ENCODE measurements around the gene GSG1L.

The GSG1L gene

GRCh38 chr16:27766236-27766925, 297.1 kb downstream of the GSG1L start:
- DNase-seq, result no peak

- no peak for DNase-seq
Observed at GRCh38 chr16:27764869-27765675, 298.4 kb downstream of the GSG1L start.

DNA sequence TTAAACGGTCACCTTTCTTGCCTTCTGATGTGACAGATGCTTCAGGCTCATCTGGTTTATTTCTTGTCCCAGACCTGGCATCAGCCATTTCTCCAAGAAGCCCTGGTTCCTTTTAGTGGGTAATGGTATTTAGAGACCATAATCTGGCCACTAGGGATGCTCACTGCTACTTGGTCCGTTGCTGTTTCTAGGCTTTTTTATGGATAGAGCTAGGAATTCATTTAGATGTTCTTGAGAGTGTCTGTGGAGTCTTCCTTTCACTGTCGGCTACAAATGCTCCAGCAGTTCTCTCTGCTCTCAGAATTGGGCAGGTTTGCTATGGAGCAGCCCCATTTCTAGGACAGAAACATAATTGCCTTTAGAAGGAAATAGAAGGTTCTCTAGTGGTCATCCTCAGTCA, 299.1 kb downstream of the GSG1L start:
- DNase-seq, result no peak

- no peak for DNase-seq
Observed at GRCh38 chr16:27762441-27762840, 301.1 kb downstream of the GSG1L start.

DNA sequence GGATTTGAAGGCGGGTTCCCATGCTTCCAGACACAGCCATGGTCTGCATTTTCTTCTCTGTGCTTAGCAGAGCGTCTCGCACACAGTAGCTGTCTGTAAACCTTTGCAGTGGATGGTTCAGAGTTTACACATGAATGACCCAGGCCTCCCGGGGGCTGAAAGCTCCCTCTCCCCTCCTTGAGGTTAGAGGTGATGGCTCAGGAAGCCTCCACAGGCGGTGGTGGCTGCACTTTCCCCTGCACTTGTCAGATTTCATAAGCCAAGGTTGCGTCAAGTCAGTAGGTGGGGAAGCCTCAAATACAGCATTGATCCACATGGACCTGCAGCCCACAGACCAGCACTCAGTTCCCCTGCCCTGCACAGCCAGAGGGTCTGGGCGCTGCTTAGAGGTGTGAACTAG, 301.7 kb downstream of the GSG1L start:
- no peak for DNase-seq

- DNase-seq, result no peak
Observed at GRCh38 chr16:27760789-27761176, 302.7 kb downstream of the GSG1L start.

DNA sequence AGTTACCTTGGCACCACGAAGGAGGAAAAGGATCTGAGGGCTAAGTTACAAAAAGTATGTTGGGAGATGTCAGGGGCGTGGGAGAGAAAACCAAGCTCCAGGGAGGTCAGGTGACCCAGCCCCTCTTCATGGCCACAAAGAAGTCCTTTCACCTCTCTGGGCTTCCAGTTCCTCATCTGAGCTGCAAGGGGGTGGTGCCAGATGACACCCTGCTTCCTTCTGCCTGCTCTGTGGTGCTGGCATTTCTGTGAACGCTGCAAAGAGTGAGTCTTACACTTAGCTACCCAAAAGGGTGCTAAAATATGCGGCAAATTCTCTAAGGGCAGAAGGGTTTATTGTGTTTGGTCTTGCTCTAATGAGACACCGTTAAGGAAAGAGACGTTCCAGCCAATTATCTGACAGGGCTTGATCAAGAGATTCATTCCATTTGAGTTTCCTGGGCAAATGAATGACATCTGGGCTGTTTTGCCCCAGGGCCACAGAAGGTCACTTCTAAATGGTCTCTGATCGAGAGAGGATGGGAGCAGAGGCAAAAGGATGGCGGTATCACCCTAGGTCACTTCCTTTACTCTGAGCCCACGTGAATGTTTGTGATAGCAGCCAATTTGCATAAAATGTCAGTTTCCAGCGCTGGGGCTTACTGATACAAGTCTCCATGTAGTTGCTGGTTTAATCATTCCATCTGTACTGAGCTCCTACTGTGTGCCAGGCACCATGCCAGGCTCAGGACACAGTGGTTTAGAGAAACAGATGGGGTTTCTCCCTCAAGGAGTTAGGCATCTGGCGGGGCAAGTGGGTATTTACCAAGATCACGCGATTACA, 303.3 kb downstream of the GSG1L start:
- DNase-seq, result no peak

- no peak for DNase-seq
Observed at GRCh38 chr16:27759301-27759871, 304.1 kb downstream of the GSG1L start.

DNA sequence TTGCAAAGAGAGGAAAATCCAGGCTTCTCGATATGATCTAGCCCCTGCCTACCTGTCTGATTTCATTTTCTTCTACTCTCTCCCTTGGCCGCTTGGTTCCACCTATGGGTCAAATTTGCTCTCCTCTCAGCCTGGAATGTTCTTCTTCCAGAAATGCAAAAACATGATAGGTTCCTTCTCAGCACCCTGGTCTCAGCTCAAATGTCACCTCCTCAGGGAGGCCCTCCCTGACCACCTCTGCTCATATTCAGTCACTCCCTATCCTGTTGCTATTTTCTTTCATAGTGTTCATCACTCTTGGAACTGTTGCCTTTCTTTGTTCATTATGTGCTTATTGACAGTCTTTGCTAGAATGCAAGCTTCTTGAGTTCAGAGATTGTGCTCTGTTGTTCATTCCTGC, 305.0 kb downstream of the GSG1L start:
- no peak for DNase-seq

GRCh38 chr16:27756206-27756970, 307.1 kb downstream of the GSG1L start:
- no peak for DNase-seq

DNA sequence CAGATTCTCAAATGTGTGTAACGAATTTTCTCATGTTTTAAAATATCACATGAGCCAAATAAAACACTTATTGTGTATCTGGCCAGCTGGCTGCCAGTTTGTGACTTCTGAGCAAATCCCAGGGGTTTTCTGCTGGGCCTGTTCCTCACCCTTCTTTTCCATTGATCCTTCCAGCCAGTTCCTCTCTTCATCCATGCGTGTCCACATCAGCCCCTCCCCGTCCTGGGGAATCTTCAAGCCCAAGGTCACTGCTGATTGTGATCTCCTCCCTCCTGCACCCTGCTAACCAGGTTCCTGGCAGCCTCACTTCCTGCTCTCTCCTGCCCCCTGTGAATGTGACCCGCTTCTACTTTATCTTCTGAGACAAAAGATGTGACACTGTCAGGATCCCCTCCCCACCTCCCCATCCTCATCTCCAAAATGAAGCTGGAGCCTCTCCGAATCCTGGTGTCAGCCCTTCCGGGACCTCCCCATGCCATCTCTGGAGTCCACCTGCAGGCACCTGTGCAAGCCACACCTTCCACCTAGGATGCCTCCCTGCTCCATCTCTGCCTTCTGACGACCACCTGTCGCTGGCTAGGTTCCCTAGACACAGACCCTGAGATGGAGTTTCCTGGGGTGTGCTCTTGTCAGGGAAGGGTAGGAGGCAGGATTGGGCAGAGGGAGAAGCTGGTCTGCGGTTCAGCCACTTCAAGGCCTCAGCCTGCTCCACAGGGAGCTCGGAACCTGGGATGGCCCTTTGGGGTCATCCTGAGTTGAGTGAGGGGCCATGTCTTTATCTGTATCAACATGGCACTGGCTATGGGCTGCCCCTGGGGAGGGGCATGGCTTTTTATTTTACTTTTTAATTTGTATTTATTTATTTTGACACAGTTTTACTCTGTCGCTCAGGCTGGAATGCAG, 308.5 kb downstream of the GSG1L start:
- peak; percentile 56 for DNase-seq

DNA sequence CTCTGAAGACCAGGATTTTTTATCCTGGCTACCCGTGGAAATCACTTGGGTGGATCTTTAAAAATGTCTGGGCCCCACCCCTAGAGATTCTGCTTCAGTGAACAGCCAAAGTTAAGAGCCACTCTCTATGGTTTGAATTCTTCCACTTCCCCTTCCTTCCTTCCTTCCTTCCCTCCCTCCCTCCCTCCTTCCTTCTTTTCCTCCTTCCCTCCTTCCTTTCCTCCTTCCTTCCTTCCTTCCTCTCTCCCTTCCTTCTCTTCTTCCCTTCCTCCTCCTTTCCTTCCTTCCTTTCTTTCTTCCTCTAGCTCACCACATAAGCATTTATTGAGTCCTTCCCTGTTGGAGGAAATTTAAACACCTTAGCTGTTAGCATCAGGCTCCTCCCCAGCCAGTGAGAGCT, 310.0 kb downstream of the GSG1L start:
- no peak for DNase-seq

GRCh38 chr16:27752241-27752640, 311.3 kb downstream of the GSG1L start:
- DNase-seq, result no peak

DNA sequence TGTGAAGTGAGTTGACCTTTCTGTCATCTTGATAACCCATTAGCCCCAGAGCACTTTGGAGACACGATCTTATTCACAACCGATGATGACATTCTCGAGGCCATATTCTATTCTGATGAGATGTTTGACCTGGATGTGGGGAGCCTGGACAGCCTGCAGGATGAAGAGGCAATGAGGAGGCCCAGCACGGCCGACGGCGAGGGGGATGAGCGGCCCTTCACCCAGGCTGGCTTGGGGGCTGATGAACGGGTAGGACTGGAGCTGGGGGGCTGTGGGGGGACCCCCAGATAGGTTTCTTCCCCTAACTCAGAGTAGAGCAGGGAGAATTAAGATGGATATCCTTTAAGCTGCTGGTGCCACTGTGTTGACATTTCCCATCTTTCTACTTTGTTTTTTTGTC, 311.8 kb downstream of the GSG1L start:
- DNase-seq, result no peak

- no peak for DNase-seq
Observed at GRCh38 chr16:27751233-27751632, 312.3 kb downstream of the GSG1L start.

- no peak for DNase-seq
Observed at GRCh38 chr16:27749946-27750345, 313.6 kb downstream of the GSG1L start.

DNA sequence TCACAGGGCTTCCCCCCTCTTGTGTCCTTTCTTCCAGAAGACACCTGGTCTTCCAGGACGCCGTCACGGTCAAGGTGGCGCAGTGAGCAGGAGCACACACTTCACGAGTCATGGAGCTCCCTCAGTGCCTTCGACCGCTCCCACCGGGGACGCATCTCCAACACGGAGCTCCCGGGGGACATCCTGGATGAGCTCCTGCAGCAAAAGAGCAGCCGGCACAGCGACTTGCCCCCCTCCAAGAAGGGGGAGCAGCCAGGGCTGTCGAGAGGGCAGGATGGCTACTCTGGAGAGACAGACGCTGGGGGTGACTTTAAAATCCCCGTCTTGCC, 314.0 kb downstream of the GSG1L start:
- DNase-seq, result no peak

- peak; percentile 76 for DNase-seq
Observed at GRCh38 chr16:27748868-27749546, 314.5 kb downstream of the GSG1L start.

DNA sequence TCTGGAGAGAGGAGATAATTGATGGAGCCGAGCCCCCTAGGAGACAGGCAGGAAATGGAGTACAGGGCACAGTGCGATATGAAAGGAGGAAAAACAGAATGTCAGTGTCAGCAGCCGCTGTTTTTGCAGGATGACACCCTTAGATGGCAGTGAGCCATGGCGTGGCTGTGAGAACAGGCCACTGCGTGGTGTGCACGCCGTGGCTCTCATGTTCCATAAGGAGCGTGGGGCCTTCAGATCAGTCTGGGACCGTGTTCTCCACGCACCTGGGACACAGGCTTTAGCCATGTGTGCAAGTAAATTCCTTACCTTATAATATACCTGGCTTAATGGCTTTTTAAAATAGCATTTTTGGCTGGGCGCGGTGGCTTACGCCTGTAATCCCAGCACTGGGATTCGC, 315.6 kb downstream of the GSG1L start:
- DNase-seq, result no peak

GRCh38 chr16:27746076-27746855, 317.2 kb downstream of the GSG1L start:
- DNase-seq, result no peak

Measured in NCI-H2171 treated with DMSO at 0.1 percent for 48 hours (cell line).